Neuron (in vitro differentiated cells): ENCODE data around the gene TFIP11.
"Not testable (repeated sequence)": the region's sequence is repeated elsewhere in the genome, so short reads cannot be mapped to it uniquely, and the experiment has no call there.

Experiments
- H2AFZ ChIP-seq: one replicate; pipeline ENCODE4 v1.6.1; 2013; ENCODE audit warnings: low read depth, mild to moderate bottlenecking, inconsistent platforms, low read length, moderate library complexity
- H3K27me3 ChIP-seq: one replicate; pipeline ENCODE4 v1.6.1; 2013; ENCODE audit warnings: low read length; ENCODE audit not compliant: insufficient read depth
- H3K36me3 ChIP-seq: one replicate; pipeline ENCODE4 v1.6.1; 2013; ENCODE audit warnings: low read length; ENCODE audit not compliant: insufficient read depth
- H3K4me1 ChIP-seq: one replicate; pipeline ENCODE4 v1.6.1; 2013; ENCODE audit warnings: low read length; ENCODE audit not compliant: insufficient read depth
- H3K4me3 ChIP-seq: 2 replicates; pipeline ENCODE4 v1.5.1; 2013; ENCODE audit warnings: mild to moderate bottlenecking, low read length, moderate library complexity
- H3K9me3 ChIP-seq: one replicate; pipeline ENCODE4 v1.6.1; 2013; ENCODE audit warnings: low read length

TFIP11 gene

DNA sequence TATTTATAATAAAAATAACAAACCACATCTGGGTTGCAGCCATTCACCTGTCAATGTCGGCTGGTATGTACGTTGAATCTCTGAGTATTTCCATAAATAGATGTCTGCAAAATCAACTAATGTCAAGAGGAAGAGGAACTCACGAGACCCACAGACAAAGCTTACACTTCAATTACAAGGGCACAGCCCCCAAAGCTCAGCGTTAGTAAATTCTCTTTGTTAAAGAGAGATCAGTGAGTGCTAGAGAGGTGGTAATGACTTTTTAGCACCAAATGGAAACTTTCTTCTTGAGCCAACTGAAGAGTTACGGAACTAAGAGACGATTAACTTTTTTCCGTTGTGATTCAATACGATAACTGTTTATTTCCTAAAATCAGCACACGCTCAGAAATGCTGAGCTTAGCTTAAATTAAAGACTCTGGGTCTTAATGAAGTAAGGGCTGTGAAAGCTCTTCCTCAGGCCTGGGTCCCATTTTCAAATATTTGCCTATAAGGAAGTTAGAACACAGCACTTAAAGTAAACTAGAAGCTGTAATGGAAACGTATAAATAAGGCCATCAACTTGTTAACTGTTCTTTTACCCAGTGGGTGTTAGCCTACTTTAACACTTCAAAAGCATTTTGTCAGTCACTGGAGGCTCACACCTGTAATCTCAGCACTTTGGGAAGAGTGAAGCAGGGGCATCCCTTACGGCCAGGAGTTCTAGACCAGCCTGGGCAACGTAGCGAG lies 22.8 kb upstream of the TFIP11 start:
- Histone ChIP-seq H3K4me1 (no peaks in the 10 kb centered on the region), H3K9me3 (no peaks in the 10 kb centered on the region), H2AFZ (no peak overlapping the region), H3K4me3 (no peak overlapping the region), H3K36me3 (peaks cover 31% of the 10 kb centered on the region), H3K27me3 (no peaks in the 10 kb centered on the region)

- H3K36me3 ChIP-seq: peaks cover 29% of the 10 kb centered on the region
These were observed 22.0 kb upstream of the TFIP11 start for GRCh38 chr22:26534171-26534855.

GRCh38 chr22:26529345-26529744 lies 17.1 kb upstream of the TFIP11 start:
- H3K4me3 ChIP-seq: no peak overlapping the region
- H3K9me3 ChIP-seq: no peaks in the 10 kb centered on the region
- H3K27me3 ChIP-seq: no peaks in the 10 kb centered on the region
- no peaks in the 10 kb centered on the region for H3K4me1 ChIP-seq
- H3K36me3 ChIP-seq: peaks cover 41% of the 10 kb centered on the region
- H2AFZ ChIP-seq: no peak overlapping the region

More at GRCh38 chr22:26534171-26534855, 22.0 kb upstream of the TFIP11 start:
- Histone ChIP-seq H3K9me3 (no peaks in the 10 kb centered on the region), H3K27me3 (no peaks in the 10 kb centered on the region), H3K4me1 (no peaks in the 10 kb centered on the region), H2AFZ (no peak overlapping the region), H3K4me3 (no peak overlapping the region)

DNA sequence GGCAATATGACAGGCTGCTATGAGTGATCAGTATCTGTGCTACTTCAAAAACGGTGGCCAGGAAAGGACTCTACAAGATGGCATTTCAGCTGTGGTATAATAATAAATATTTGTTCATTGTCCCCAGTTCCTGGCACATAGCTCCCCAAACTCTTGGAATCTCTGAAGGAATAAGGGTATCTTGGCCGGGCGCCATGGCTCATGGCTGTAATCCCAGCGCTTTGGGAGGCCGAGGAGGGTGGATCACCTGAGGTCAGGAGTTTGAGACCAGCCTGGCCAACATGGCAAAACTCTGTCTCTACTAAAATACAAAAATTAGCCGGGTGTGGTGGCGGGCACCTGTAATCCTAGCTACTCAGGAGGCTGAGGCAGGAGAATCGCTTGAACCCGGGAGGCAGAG lies 16.2 kb upstream of the TFIP11 start:
- peaks cover 38% of the 10 kb centered on the region for H3K36me3 ChIP-seq
- H2AFZ ChIP-seq, H3K9me3 ChIP-seq, H3K4me3 ChIP-seq, H3K4me1 ChIP-seq, H3K27me3 ChIP-seq: not testable (repeated sequence)

- H3K36me3 ChIP-seq: peaks cover 38% of the 10 kb centered on the region
- no peak overlapping the region for H2AFZ ChIP-seq
- H3K27me3 ChIP-seq: no peaks in the 10 kb centered on the region
- no peaks in the 10 kb centered on the region for H3K4me1 ChIP-seq
- H3K4me3 ChIP-seq: no peak overlapping the region
- no peaks in the 10 kb centered on the region for H3K9me3 ChIP-seq
These were observed 15.5 kb upstream of the TFIP11 start for GRCh38 chr22:26527574-26528465.

DNA sequence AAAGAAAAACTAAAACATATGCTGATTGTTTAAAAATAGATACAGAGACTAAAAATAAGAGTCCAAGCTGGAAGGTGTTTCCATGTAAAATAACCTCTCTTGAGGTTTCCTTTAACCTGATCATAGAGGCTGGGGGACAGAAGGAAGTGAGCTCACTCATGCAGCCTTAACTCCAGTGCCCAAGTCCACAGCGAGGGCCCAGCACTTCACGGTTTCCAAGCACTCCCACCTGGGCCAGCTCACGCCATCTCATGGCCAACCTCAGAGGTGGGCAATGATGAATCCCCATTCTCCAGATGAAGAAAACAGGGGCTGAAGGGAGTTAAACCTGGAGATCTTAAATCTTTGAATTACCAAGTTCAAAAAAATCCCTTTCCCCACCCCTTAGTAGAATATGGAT lies 14.9 kb upstream of the TFIP11 start:
- Histone ChIP-seq H3K27me3 (no peaks in the 10 kb centered on the region), H3K36me3 (peaks cover 38% of the 10 kb centered on the region)

DNA sequence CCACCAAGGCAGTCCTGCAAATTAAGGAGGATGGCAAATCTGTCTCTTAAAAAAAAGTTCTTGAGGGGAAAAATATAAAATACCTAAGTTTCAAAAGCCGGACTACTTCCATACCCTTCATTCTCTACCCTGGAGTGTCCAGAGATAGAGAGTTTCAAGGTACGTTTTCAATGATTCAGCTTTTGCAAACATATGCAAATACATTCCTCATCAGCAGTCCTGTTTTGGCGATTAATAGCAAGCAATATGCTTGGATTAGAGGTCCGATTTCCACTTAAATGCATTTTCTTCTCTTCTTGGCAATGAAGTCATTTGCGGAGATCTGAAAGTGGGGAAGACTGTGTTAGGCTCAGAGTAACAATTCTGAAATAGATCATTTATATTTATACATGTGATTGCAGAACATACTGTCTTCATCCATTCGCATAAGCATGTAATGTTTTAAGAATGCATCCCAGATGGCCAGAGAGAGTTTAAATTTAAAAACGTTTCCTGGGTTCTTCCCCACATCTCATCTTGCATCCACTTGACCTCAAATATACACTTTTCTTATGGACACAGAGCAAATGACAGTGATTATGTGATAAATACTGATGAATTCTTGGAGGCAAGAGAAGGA lies 13.8 kb upstream of the TFIP11 start:
- H3K4me1 ChIP-seq: no peaks in the 10 kb centered on the region
- no peak overlapping the region for H2AFZ ChIP-seq
- H3K9me3 ChIP-seq: no peaks in the 10 kb centered on the region
- peaks cover 30% of the 10 kb centered on the region for H3K36me3 ChIP-seq
- no peaks in the 10 kb centered on the region for H3K27me3 ChIP-seq
- no peak overlapping the region for H3K4me3 ChIP-seq

More for the DNA sequence above, 14.9 kb upstream of the TFIP11 start:
- Histone ChIP-seq H3K9me3 (no peaks in the 10 kb centered on the region), H3K4me3 (no peak overlapping the region), H2AFZ (no peak overlapping the region), H3K4me1 (no peaks in the 10 kb centered on the region)

GRCh38 chr22:26524870-26525269 lies 12.6 kb upstream of the TFIP11 start:
- Histone ChIP-seq H3K27me3 (no peaks in the 10 kb centered on the region), H3K4me3 (no peak overlapping the region), H3K9me3 (no peaks in the 10 kb centered on the region), H3K4me1 (no peaks in the 10 kb centered on the region), H2AFZ (no peak overlapping the region), H3K36me3 (peaks cover 28% of the 10 kb centered on the region)

- H3K4me1 ChIP-seq: no peaks in the 10 kb centered on the region
- no peaks in the 10 kb centered on the region for H3K9me3 ChIP-seq
- H3K4me3 ChIP-seq: no peak overlapping the region
- no peaks in the 10 kb centered on the region for H3K27me3 ChIP-seq
- H2AFZ ChIP-seq: no peak overlapping the region
- H3K36me3 ChIP-seq: peaks cover 19% of the 10 kb centered on the region
These were observed 10.3 kb upstream of the TFIP11 start for GRCh38 chr22:26522592-26522991.

DNA sequence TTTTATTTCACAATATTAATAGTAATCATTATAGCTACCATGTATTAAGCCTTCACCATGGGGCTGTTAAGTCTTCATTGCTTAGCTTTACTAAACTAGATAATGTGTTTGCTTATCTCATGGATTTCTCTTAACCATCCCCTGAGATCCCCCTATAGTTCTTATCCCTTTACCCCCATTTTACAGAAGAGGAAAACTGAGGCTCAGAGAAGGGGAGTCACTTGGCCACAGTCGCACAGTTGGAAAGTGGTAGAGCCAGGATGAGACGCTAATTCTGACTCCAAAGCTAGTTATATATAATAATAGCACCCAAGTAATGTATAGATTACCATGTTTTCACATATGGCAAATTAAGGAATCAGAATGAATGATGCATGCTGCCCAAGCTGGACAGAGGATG lies 9.7 kb upstream of the TFIP11 start:
- Histone ChIP-seq H2AFZ (no peak overlapping the region), H3K4me1 (no peaks in the 10 kb centered on the region), H3K36me3 (peaks cover 13% of the 10 kb centered on the region), H3K4me3 (no peak overlapping the region), H3K9me3 (no peaks in the 10 kb centered on the region), H3K27me3 (no peaks in the 10 kb centered on the region)

- Histone ChIP-seq H3K36me3 (no peaks in the 10 kb centered on the region), H3K9me3 (no peaks in the 10 kb centered on the region), H3K4me1 (peaks cover 15% of the 10 kb centered on the region), H3K4me3 (no peak overlapping the region), H2AFZ (no peak overlapping the region), H3K27me3 (no peaks in the 10 kb centered on the region)
These were observed 5.2 kb upstream of the TFIP11 start for GRCh38 chr22:26517429-26517828.

GRCh38 chr22:26516503-26516902 lies 4.2 kb upstream of the TFIP11 start:
- Histone ChIP-seq H3K4me1 (peaks cover 18% of the 10 kb centered on the region), H3K4me3 (no peak overlapping the region), H3K36me3 (no peaks in the 10 kb centered on the region), H2AFZ (no peak overlapping the region), H3K9me3 (no peaks in the 10 kb centered on the region), H3K27me3 (no peaks in the 10 kb centered on the region)

GRCh38 chr22:26515931-26516330 lies 3.7 kb upstream of the TFIP11 start:
- no peaks in the 10 kb centered on the region for H3K27me3 ChIP-seq
- no peaks in the 10 kb centered on the region for H3K36me3 ChIP-seq
- H2AFZ ChIP-seq: no peak overlapping the region
- peaks cover 22% of the 10 kb centered on the region for H3K4me1 ChIP-seq
- no peaks in the 10 kb centered on the region for H3K9me3 ChIP-seq
- H3K4me3 ChIP-seq: no peak overlapping the region
